ENCODE results near the gene POU4F1. TPM values are rescaled to one million over a fixed set of nuclear protein-coding genes. Genes with fewer than 3 reads are reported as not detected.
"Not testable (repeated sequence)": the region's sequence is repeated elsewhere in the genome, so short reads cannot be mapped to it uniquely, and the experiment has no call there.

POU4F1 gene, protein sequence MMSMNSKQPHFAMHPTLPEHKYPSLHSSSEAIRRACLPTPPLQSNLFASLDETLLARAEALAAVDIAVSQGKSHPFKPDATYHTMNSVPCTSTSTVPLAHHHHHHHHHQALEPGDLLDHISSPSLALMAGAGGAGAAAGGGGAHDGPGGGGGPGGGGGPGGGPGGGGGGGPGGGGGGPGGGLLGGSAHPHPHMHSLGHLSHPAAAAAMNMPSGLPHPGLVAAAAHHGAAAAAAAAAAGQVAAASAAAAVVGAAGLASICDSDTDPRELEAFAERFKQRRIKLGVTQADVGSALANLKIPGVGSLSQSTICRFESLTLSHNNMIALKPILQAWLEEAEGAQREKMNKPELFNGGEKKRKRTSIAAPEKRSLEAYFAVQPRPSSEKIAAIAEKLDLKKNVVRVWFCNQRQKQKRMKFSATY
- under 1 TPM in 2 of 4 donors, not detected in 2; 0.13 to 0.16 TPM for total RNA-seq

GRCh38 chr13:78603240-78603957 lies at the start of gene POU4F1:
Gene POU4F1 (minus strand): TSS chr13:78603552. CDS start chr13:78603326, 226 bp downstream.
- Histone ChIP-seq H3K36me3 (no peaks in the 10 kb centered on the region), H3K27me3 (peaks cover 97% of the 10 kb centered on the region), H3K4me1 (peaks cover 50% of the 10 kb centered on the region), H3K4me3 (peak within 1 kb of the TSS; percentile 52), H3K9me3 (no peaks in the 10 kb centered on the region), H3K27ac (no peak within 1 kb of the TSS)
- no peak for DNase-seq (ENCODE audit: low spot score in 2 of 2)
- WGBS = 3% methylated on average over 18 of the region's 80 CpGs
- no peak for TF ChIP-seq CTCF (IDR thresholded peaks at IDR 0.05)
- TF ChIP-seq POLR2AphosphoS5 (IDR thresholded peaks at IDR 0.05) = no peak
- no peak for TF ChIP-seq POLR2A (IDR thresholded peaks at IDR 0.05)
- TF ChIP-seq EP300 (IDR thresholded peaks at IDR 0.05) = no peak

DNA sequence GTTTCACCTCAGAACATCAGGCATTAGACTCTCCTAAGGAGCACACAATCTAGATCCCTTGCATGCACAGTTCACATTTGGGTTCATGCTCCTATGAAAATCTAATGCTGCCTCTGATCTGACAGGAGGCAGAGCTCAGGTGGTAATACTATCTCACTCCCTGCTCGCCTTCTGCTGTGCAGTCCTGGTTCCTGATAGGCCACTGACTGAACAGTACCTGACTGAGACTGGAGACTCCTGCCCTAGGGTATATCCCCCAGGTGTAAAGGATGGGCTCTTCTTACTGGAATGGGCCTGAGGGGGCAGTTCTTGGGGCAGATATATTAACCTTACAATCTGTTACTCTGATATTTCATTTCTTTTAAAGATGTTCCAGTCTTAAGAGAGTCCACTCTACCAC lies 49.3 kb upstream of the POU4F1 start:
- WGBS = 88% methylated on average over 1 of the region's 1 CpG
- Histone ChIP-seq H3K36me3 (no peaks in the 10 kb centered on the region), H3K4me1 (peaks cover 15% of the 10 kb centered on the region), H3K4me3 (no peak overlapping the region), H3K27me3 (no peaks in the 10 kb centered on the region), H3K27ac (no peak overlapping the region), H3K9me3 (no peaks in the 10 kb centered on the region)
- TF ChIP-seq EP300 (IDR thresholded peaks at IDR 0.05) (no peak), POLR2AphosphoS5 (IDR thresholded peaks at IDR 0.05) (no peak), POLR2A (IDR thresholded peaks at IDR 0.05) (no peak), CTCF (IDR thresholded peaks at IDR 0.05) (no peak)
- DNase-seq (ENCODE audit: low spot score in 2 of 2) = no peak

GRCh38 chr13:78650717-78651083 lies 47.3 kb upstream of the POU4F1 start:
- Histone ChIP-seq H3K27me3 (no peaks in the 10 kb centered on the region), H3K27ac (no peak overlapping the region), H3K9me3 (no peaks in the 10 kb centered on the region), H3K4me3 (no peak overlapping the region), H3K36me3 (no peaks in the 10 kb centered on the region), H3K4me1 (no peaks in the 10 kb centered on the region)
- DNase-seq (ENCODE audit: low spot score in 2 of 2) = no peak
- 93% methylated on average over 2 of the region's 2 CpGs for whole genome bisulfite sequencing
- no peak for TF ChIP-seq POLR2A (IDR thresholded peaks at IDR 0.05)
- TF ChIP-seq EP300 (IDR thresholded peaks at IDR 0.05) = no peak
- no peak for TF ChIP-seq POLR2AphosphoS5 (IDR thresholded peaks at IDR 0.05)
- no peak for TF ChIP-seq CTCF (IDR thresholded peaks at IDR 0.05)

DNA sequence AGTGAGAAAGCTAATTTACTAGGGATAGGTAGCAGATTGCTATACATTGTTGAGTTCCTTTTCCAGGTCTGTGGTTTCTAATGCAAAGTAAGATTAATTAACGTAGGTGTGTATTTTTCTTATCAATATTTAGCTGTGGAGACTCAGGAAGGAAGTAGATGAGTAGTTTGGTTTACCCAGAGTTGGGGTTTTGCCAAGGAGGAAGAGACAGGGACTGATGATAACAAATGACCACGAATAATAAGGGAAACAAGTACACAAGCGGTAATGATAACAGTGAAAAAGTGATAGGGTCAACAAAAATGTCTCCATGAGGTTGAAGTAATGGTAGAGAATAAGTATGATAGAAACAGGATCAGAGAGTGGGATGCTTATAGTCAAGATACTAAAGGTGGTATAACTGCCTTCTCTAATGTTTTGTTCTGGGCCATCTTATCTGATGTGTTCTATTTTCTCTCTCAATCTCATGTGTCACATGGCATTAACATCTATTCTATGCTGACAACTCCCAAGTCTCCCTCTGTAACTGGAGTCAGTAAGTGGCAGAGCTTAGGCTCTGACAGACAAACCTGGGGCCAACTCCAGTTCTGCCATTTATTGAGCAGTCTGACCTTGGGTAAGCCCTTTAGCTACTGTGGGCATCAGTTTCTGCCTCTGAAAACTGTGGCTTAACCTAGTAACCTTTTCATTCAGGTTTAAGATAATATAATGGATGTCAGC lies 46.8 kb upstream of the POU4F1 start:
- Histone ChIP-seq H3K27me3 (no peaks in the 10 kb centered on the region), H3K4me3 (no peak overlapping the region), H3K4me1 (no peaks in the 10 kb centered on the region), H3K36me3 (no peaks in the 10 kb centered on the region), H3K9me3 (no peaks in the 10 kb centered on the region), H3K27ac (no peak overlapping the region)
- WGBS = 63% methylated on average over 3 of the region's 3 CpGs
- TF ChIP-seq EP300 (IDR thresholded peaks at IDR 0.05) (no peak), POLR2AphosphoS5 (IDR thresholded peaks at IDR 0.05) (no peak), POLR2A (IDR thresholded peaks at IDR 0.05) (no peak), CTCF (IDR thresholded peaks at IDR 0.05) (no peak)
- DNase-seq (ENCODE audit: low spot score in 2 of 2) = no peak

DNA sequence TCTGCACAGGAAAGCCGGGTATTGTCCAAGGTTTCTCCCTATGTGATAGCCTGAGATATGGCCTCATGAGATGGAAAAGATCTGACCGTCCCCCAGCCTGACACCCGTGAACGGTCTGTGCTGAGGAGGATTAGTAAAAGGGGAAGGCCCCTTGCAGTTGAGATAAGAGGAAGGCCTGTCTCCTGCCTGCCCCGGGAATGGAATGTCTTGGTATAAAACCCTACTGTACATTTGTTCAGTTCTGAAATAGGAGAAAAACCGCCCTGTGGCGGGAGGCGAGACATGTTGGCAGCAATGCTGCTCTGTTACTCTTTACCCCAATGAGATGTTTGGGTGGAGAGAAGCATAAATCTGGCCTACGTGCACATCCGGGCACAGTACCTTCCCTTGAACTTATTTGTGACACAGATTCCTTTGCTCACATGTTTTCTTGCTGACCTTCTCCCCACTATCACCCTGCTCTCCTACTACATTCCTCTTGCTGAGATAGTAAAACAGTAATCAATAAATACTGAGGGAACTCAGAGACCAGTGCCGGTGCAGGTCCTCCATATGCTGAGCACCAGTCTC lies 43.8 kb upstream of the POU4F1 start:
- H3K36me3 ChIP-seq; H3K4me1 ChIP-seq; DNase-seq (ENCODE audit: low spot score in 2 of 2); H3K27me3 ChIP-seq; H3K4me3 ChIP-seq; H3K27ac ChIP-seq; H3K9me3 ChIP-seq: not testable (repeated sequence)
- 68% methylated on average over 11 of the region's 11 CpGs for WGBS
